SKM-1 (cell line): Measurements from ENCODE around the gene TANGO6.
"Not testable (repeated sequence)": the region's sequence is repeated elsewhere in the genome, so short reads cannot be mapped to it uniquely, and the experiment has no call there.

Experiments used
- DNase-seq: peaks from one replicate; lab custom pipeline; 2025; ENCODE audit not compliant: unreplicated experiment; lab: John Stamatoyannopoulos, UW

TANGO6 gene

GRCh38 chr16:69114346-69114975 is 271.1 kb downstream of the TANGO6 start:
- DNase-seq = no peak

GRCh38 chr16:69114976-69115355 is 271.6 kb downstream of the TANGO6 start:
- DNase-seq = no peak

GRCh38 chr16:69115361-69115760 is 272.0 kb downstream of the TANGO6 start:
- DNase-seq = no peak

- DNase-seq = no peak
Observed at GRCh38 chr16:69115837-69116236, 272.5 kb downstream of the TANGO6 start.

GRCh38 chr16:69116256-69116875 is 273.0 kb downstream of the TANGO6 start:
- no peak for DNase-seq

- no peak for DNase-seq
Observed at GRCh38 chr16:69116906-69117305, 273.6 kb downstream of the TANGO6 start.

- DNase-seq = no peak
Observed at GRCh38 chr16:69118468-69118867, 275.1 kb downstream of the TANGO6 start.

GRCh38 chr16:69118994-69119393 is 275.7 kb downstream of the TANGO6 start:
- DNase-seq = no peak

- no peak for DNase-seq
Observed at GRCh38 chr16:69119536-69119935, 276.2 kb downstream of the TANGO6 start.

- no peak for DNase-seq
Observed at GRCh38 chr16:69120096-69120664, 276.8 kb downstream of the TANGO6 start.

- DNase-seq = peak; percentile 68
Observed at GRCh38 chr16:69123910-69124309, 280.6 kb downstream of the TANGO6 start.

GRCh38 chr16:69124406-69124805 is 281.1 kb downstream of the TANGO6 start:
- DNase-seq = not testable (repeated sequence)

- DNase-seq = not testable (repeated sequence)
Observed at GRCh38 chr16:69124961-69125360, 281.6 kb downstream of the TANGO6 start.

- no peak for DNase-seq
Observed at GRCh38 chr16:69126221-69126620, 282.9 kb downstream of the TANGO6 start.

GRCh38 chr16:69126801-69127200 is 283.5 kb downstream of the TANGO6 start:
- not testable (repeated sequence) for DNase-seq

- DNase-seq = no peak
Observed at GRCh38 chr16:69127966-69128510, 284.7 kb downstream of the TANGO6 start.

- DNase-seq = no peak
Observed at GRCh38 chr16:69130461-69130860, 287.1 kb downstream of the TANGO6 start.

- peak; percentile 70 for DNase-seq
Observed at GRCh38 chr16:69131167-69131838, 288.0 kb downstream of the TANGO6 start.

GRCh38 chr16:69131839-69132423 is 288.6 kb downstream of the TANGO6 start:
- DNase-seq = peak; percentile 58

GRCh38 chr16:69132424-69133252 is 289.3 kb downstream of the TANGO6 start, which contains the start of the genes CHTF8 and UTP4:
Gene CHTF8 (minus strand): TSS chr16:69132588. CDS start chr16:69121458, 11,130 bp downstream.
Gene UTP4 (plus strand): TSS chr16:69132649. CDS start chr16:69133460, 811 bp downstream.
- peak; percentile 47 for DNase-seq
